OCI-LY7 (cell line): ENCODE measurements around the gene HES7. TPM values are rescaled to one million over a fixed set of nuclear protein-coding genes. Genes with fewer than 3 reads are reported as not detected.

Source experiments
- BruUV-seq: library from RNA; stranded (reverse); fragments of 400-500 nt; replicated peaks from 2 replicates; lab custom pipeline; 2021; lab: Mats Ljungman, UMichigan
- CTCF ChIA-PET: fragments of 300-600 bp; sonication (Branson Sonifier 250); formaldehyde crosslinking; loops from one replicate; lab custom pipeline; 2022; ENCODE audit warnings: antibody characterized with exemption; ENCODE audit not compliant: unreplicated experiment; lab: Charles Lee
- POLR2A ChIA-PET: fragments of 300-600 bp; sonication (Branson Sonifier 250); formaldehyde crosslinking; loops from one replicate; lab custom pipeline; 2022; ENCODE audit warnings: antibody characterized with exemption; lab: Charles Lee
- DNase-seq: peaks from one replicate; pipeline ENCODE4 v3.0.0-alpha.2; 2015; ENCODE audit warnings: low spot score
- H2AFZ ChIP-seq: fragments of 200-600 bp; sonication (generic), shearing (Covaris generic); 2 replicates; pipeline ENCODE4 v1.6.1; 2014; ENCODE audit warnings: mild to moderate bottlenecking, antibody characterized with exemption, low read length, moderate library complexity
- H3K27ac ChIP-seq: fragments of 200-600 bp; sonication (generic); 2 replicates; pipeline ENCODE4 v1.5.1; 2014; ENCODE audit warnings: mixed run types, low read depth, mild to moderate bottlenecking, moderate library complexity, low read length, inconsistent platforms; ENCODE audit not compliant: poor library complexity, severe bottlenecking
- H3K36me3 ChIP-seq: fragments of 200-600 bp; sonication (generic); 2 replicates; pipeline ENCODE4 v1.6.1; 2014; ENCODE audit warnings: mild to moderate bottlenecking, antibody characterized with exemption, low read length, moderate library complexity, mixed read lengths; ENCODE audit not compliant: insufficient read depth
- H3K4me1 ChIP-seq: fragments of 200-600 bp; sonication (generic); 2 replicates; pipeline ENCODE4 v1.5.1; 2014; ENCODE audit warnings: mild to moderate bottlenecking, low read length; ENCODE audit not compliant: insufficient read depth, poor library complexity, severe bottlenecking
- H3K4me2 ChIP-seq: fragments of 200-600 bp; sonication (generic); 2 replicates; pipeline ENCODE4 v1.6.1; 2014; ENCODE audit warnings: mild to moderate bottlenecking, low read length
- H3K4me3 ChIP-seq: fragments of 200-600 bp; sonication (generic); 2 replicates; pipeline ENCODE4 v1.5.1; 2014; ENCODE audit warnings: mild to moderate bottlenecking, low read depth, low read length; ENCODE audit not compliant: poor library complexity, severe bottlenecking
- H3K79me2 ChIP-seq: fragments of 200-600 bp; sonication (generic); 2 replicates; pipeline ENCODE4 v1.6.1; 2016; ENCODE audit warnings: low read depth, mild to moderate bottlenecking, low read length, moderate library complexity, mixed read lengths; ENCODE audit not compliant: insufficient read depth
- H3K9me2 ChIP-seq: fragments of 200-600 bp; sonication (generic); 2 replicates; pipeline ENCODE4 v1.6.1; 2016; ENCODE audit warnings: mild to moderate bottlenecking, low read length, mixed read lengths; ENCODE audit not compliant: insufficient read depth
- H3K9me3 ChIP-seq: fragments of 200-600 bp; sonication (generic); 2 replicates; pipeline ENCODE4 v1.6.1; 2014; ENCODE audit warnings: mild to moderate bottlenecking, mixed run types, low read length, mixed read lengths
- H4K20me1 ChIP-seq: fragments of 200-600 bp; sonication (generic); 2 replicates; pipeline ENCODE4 v1.6.1; 2014; ENCODE audit warnings: mild to moderate bottlenecking, antibody characterized with exemption, low read length, moderate library complexity, mixed read lengths; ENCODE audit not compliant: insufficient read depth
- CTCF ChIP-seq: fragments of 200-600 bp; sonication (generic); conservative IDR thresholded peaks from 2 replicates; pipeline ENCODE4 v1.5.1; 2014; ENCODE audit warnings: mild to moderate bottlenecking, antibody characterized with exemption, low read length, moderate library complexity, mixed read lengths
- EZH2phosphoT487 ChIP-seq: fragments of 200-600 bp; sonication (generic); IDR thresholded peaks from 2 replicates; pipeline ENCODE4 v1.6.1; 2018; ENCODE audit warnings: low read depth, borderline replicate concordance, mild to moderate bottlenecking, mixed run types, antibody characterized with exemption, low read length, moderate library complexity, mixed read lengths
- intact Hi-C: fragments of 100-400 bp; cut with micrococcal nuclease; formaldehyde crosslinking; loops from one replicate; pipeline ENCODE4 v1.10.0; 2022; ENCODE audit not compliant: unreplicated experiment
- total RNA-seq, 2 experiments: library from RNA; depleted of rRNA in 1 of 2; stranded (reverse); fragments of >200 nt in 1 of 2; shearing (Covaris generic) in 1 of 2; gene quantifications; 2 replicates each; pipeline ENCODE4 v1.2.3, GENCODE V29; 2014 to 2022

The HES7 gene
- total RNA-seq, 2 experiments from 2014 or later: 0.44 to 5.8 TPM

DNA sequence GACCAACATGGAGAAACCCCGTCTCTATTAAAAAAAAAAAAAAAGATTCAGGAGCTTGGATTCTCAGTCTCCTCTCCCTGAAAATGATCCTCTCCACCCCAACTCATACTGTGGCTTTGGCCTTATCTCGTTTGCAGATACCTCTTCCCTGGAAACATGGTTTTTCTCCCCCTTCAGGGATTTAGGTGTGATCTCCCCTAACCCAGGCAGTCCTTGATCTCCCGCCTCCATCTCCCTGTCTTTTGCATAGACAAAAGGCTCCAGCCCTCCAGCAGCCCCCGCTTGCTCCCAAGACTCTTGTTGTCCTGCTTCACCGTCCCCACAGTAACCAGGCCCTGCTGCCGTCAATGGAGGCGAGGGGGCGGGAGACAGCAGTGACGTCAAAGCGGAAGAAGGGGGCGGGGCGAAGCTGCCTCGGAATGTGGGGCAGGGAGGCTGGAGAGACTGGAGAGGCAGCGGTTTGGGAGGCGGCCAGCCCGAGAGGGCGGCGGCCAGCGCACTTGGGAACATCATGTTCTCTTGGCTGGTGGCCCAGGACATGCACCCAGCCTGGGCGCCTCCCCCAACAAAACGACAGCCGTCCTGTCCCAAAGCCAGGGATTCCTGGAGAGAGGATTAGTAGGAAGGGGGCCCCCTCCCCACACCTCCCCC lies 30.2 kb upstream of the HES7 start:
- BruUV-seq: no TSS peak
- TF ChIP-seq CTCF (no peak), EZH2phosphoT487 (no peak)
- no peaks in the 10 kb centered on the region for H3K9me2 ChIP-seq
- peak overlapping the region; percentile 95 for H3K4me2 ChIP-seq
- intact Hi-C loops: loop anchor here (10.0 kb wide), 1 partner anchor 319 kb away; the partner anchor contains the start of gene KDM6B
- peak overlapping the region; percentile 64; the same call in 1 of the 2 replicates for H2AFZ ChIP-seq
- peaks cover 12% of the 10 kb centered on the region; the same call in 1 of the 2 replicates for H3K79me2 ChIP-seq
- H3K9me3 ChIP-seq: no peaks in the 10 kb centered on the region
- POLR2A ChIA-PET: interaction anchor here (1.0 kb wide), 1 partner anchor 27 kb away, joined by 5 read pairs; no protein-coding TSS in a partner anchor
- H4K20me1 ChIP-seq: no peaks in the 10 kb centered on the region; the same call in 1 of the 2 replicates
- peak overlapping the region; percentile 28 for H3K4me3 ChIP-seq
- CTCF ChIA-PET: no interaction called here
- H3K4me1 ChIP-seq: peaks cover 58% of the 10 kb centered on the region
- H3K27ac ChIP-seq: peak overlapping the region; percentile 18
- DNase-seq: peak; percentile 65
- peaks cover 21% of the 10 kb centered on the region for H3K36me3 ChIP-seq

GRCh38 chr17:8153525-8153956 lies 29.6 kb upstream of the HES7 start:
- TF ChIP-seq EZH2phosphoT487 (no peak), CTCF (no peak)
- H3K4me2 ChIP-seq: peak overlapping the region; percentile 95
- H3K9me2 ChIP-seq: no peaks in the 10 kb centered on the region
- H3K9me3 ChIP-seq: no peaks in the 10 kb centered on the region
- POLR2A ChIA-PET: interaction anchor here (1.0 kb wide), 1 partner anchor 27 kb away, joined by 5 read pairs; no protein-coding TSS in a partner anchor
- peaks cover 12% of the 10 kb centered on the region; the same call in 1 of the 2 replicates for H3K79me2 ChIP-seq
- H3K27ac ChIP-seq: peak overlapping the region; percentile 18
- intact Hi-C loops: loop anchor here (10.0 kb wide), 1 partner anchor 319 kb away; the partner anchor contains the start of gene KDM6B
- no peak overlapping the region for H3K4me3 ChIP-seq
- H4K20me1 ChIP-seq: no peaks in the 10 kb centered on the region; the same call in 1 of the 2 replicates
- H2AFZ ChIP-seq: no peak overlapping the region; the same call in 1 of the 2 replicates
- peaks cover 55% of the 10 kb centered on the region for H3K4me1 ChIP-seq
- no peak for DNase-seq
- CTCF ChIA-PET: no interaction called here
- peaks cover 23% of the 10 kb centered on the region for H3K36me3 ChIP-seq
- BruUV-seq: no TSS peak
